ENCODE measurements around the gene ARHGEF1.
"Not testable (repeated sequence)": the region's sequence is repeated elsewhere in the genome, so short reads cannot be mapped to it uniquely, and the experiment has no call there.

ARHGEF1 gene

GRCh38 chr19:41933693-41934426, 50.9 kb downstream of the ARHGEF1 start:
- no peak for DNase-seq

- peak; percentile 49 to 75 for DNase-seq
These were observed 51.9 kb downstream of the ARHGEF1 start for GRCh38 chr19:41934849-41935374.

- DNase-seq = peak in 1 of 2 experiments; percentile 62
These were observed 52.9 kb downstream of the ARHGEF1 start for GRCh38 chr19:41935760-41936415.

- DNase-seq = no peak
These were observed 53.4 kb downstream of the ARHGEF1 start for GRCh38 chr19:41936416-41936850.

GRCh38 chr19:41936961-41937360, 54.0 kb downstream of the ARHGEF1 start:
- DNase-seq = no peak

- no peak for DNase-seq
These were observed 54.8 kb downstream of the ARHGEF1 start for GRCh38 chr19:41937525-41938468.

- DNase-seq = not testable (repeated sequence)
These were observed 56.2 kb downstream of the ARHGEF1 start for GRCh38 chr19:41939209-41939608.

- DNase-seq = peak in 1 of 2 experiments; percentile 50
These were observed 57.1 kb downstream of the ARHGEF1 start for GRCh38 chr19:41939861-41940730.

- no peak for DNase-seq
These were observed 57.9 kb downstream of the ARHGEF1 start for GRCh38 chr19:41940731-41941409.

- DNase-seq = no peak
These were observed 58.6 kb downstream of the ARHGEF1 start for GRCh38 chr19:41941410-41942202.

GRCh38 chr19:41944336-41944735, 61.4 kb downstream of the ARHGEF1 start:
- peak in 1 of 2 experiments; percentile 70 for DNase-seq

- no peak for DNase-seq
These were observed 62.3 kb downstream of the ARHGEF1 start for GRCh38 chr19:41945135-41945766.

- no peak for DNase-seq
These were observed 64.1 kb downstream of the ARHGEF1 start for GRCh38 chr19:41947091-41947490.

GRCh38 chr19:41951686-41952172, 68.7 kb downstream of the ARHGEF1 start:
- DNase-seq = peak; percentile 55 to 80

GRCh38 chr19:41955521-41955920, 72.5 kb downstream of the ARHGEF1 start:
- no peak for DNase-seq

- no peak for DNase-seq
These were observed 73.6 kb downstream of the ARHGEF1 start for GRCh38 chr19:41956621-41957020.

All from NCI-H524 (cell line).